ENCODE measurements around the gene RGS14. TPM values are rescaled to one million over a fixed set of nuclear protein-coding genes. Genes with fewer than 3 reads are reported as not detected.

RGS14 gene
- total RNA-seq, 1 donor from 2014 or later = 12.8 TPM

- DNase-seq (ENCODE audit: extremely low read depth, low read depth, low spot score) = no peak
Measured at GRCh38 chr5:177362610-177363507, 5.1 kb downstream of the RGS14 start.

DNA sequence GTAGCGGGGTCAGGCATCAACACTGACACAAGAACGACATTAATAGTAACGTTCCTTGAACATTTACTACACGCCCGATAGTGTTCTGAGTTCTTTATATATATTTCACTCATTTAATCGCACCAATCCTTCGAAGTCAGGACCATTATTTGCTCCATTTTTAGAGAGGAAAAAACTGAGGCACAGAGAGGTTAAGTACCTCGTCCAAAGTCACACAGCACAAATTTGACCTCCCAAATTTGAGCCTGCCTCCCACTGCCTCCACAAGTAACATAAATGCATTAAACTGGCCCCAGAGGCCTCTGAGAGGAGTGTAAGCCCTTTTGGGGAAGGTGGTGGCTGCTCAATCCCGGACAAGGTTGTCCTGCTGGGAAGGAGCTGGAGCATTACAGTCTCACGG, 5.8 kb downstream of the RGS14 start:
- DNase-seq (ENCODE audit: extremely low read depth, low read depth, low spot score) = no peak

GRCh38 chr5:177364159-177364962, 6.6 kb downstream of the RGS14 start:
- DNase-seq (ENCODE audit: extremely low read depth, low read depth, low spot score) = no peak

DNA sequence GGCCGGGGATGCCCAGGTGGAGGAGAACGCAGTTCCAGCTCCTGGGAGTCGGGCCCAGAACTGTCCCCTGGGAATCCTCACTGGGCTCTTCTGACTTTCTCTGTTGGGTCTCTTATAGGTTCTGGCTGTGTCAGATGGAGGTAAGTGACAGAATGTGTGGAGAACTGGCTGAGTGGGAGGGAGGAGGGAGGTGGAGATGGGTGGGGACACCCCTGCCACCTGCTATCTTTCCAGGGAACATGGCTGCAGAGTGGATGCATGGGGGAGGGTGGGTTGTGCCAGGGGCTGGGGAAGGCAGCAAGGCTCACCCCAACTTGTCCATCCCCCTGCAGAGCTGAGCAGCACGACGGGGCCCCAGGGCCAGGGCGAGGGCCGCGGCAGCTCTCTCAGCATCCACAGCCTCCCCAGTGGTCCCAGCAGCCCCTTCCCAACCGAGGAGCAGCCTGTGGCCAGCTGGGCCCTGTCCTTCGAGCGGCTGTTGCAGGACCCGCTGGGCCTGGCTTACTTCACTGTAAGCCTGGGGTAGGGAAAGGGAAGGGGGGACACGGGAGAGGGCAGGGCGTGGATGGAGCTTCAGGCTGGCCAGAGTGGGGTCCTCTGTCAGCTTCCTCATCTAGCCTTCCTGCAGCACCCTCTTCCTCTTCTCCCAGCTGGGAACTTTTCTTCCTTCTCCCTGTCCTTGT, 8.3 kb downstream of the RGS14 start:
- DNase-seq (ENCODE audit: extremely low read depth, low read depth, low spot score) = no peak

- DNase-seq (ENCODE audit: extremely low read depth, low read depth, low spot score) = no peak
Measured at GRCh38 chr5:177366528-177367322, 9.0 kb downstream of the RGS14 start.

GRCh38 chr5:177367323-177367848, 9.7 kb downstream of the RGS14 start:
- DNase-seq (ENCODE audit: extremely low read depth, low read depth, low spot score) = no peak

- no peak for DNase-seq (ENCODE audit: extremely low read depth, low read depth, low spot score)
Measured at GRCh38 chr5:177367981-177368868, 10.5 kb downstream of the RGS14 start.

DNA sequence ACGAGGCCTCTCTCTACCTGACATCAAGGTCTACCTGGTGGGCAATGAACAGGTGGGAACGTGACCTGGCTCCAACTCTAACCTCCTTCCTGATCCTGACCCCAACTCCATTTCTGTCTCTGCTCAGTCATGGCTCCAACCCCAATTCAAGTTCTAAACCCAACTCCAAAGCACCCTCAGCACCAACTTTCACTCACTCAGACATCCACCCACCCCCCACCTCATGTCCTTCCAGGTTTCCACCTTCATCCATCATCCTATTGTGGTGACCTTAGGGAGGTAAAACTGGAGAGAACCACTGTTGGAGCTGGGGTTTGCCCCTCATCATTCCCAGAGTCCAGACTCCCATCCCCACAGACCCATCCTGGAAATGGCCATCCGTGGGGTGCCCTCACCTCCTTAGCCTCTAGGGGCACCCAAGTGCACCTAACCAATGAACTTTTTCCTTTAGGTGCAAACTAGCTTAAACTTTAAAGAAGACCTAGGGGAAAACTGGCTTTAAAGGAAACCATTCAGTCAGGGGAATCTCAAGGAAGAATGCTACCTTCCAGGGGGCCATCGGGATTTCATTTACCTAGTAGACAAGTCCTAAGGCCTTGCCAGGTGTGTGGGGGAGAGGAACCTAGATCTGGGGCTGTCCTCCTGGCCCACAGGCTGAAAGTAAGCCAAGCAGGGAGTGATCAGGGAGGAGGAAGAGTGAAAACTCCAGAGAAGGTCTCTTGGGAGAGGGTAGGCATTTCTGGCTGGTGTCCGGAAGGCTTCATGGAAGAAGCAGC, 11.3 kb downstream of the RGS14 start:
- no peak for DNase-seq (ENCODE audit: extremely low read depth, low read depth, low spot score)

DNA sequence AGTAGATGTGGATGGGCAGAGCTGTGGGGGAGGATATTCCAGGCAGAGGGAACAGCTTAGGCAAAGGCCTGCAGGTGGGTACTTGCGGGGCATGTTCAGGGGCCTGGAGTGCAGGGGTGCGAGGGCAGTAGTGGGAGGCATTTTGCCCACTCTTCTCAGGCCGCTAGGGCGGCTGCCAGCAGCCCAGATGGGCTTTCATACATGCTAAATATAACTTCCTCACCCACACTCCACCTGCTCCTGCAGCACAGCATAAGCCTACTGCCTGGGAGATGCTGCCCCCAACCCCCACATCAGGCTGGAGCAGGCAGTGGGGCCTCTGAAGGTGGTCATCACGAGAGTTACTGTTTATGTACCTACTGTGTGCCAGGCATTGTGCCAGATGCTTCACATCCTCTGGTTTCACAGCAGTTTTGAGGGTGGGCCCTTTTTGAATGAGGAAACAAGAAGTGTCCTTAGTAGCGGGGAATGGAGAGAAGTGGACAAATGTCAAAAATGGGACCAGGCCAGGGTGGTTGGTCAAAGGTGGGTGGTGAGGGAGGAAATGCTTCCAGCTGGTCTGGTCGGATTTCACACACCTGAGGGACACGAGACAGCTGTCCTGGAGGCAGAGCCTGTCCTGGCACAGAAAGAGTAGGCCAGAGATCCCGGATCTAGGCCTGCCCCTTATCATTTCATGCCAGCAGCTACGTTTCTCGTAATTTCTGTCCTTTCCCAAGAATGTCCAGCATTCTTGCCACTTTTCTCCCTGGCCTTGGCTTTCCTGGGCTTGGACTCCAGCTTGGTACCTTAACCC, 12.1 kb downstream of the RGS14 start:
- no peak for DNase-seq (ENCODE audit: extremely low read depth, low read depth, low spot score)

GRCh38 chr5:177370488-177371119, 12.9 kb downstream of the RGS14 start:
- DNase-seq (ENCODE audit: extremely low read depth, low read depth, low spot score) = no peak

- no peak for DNase-seq (ENCODE audit: extremely low read depth, low read depth, low spot score)
Measured at GRCh38 chr5:177371120-177372033, 13.7 kb downstream of the RGS14 start.

DNA sequence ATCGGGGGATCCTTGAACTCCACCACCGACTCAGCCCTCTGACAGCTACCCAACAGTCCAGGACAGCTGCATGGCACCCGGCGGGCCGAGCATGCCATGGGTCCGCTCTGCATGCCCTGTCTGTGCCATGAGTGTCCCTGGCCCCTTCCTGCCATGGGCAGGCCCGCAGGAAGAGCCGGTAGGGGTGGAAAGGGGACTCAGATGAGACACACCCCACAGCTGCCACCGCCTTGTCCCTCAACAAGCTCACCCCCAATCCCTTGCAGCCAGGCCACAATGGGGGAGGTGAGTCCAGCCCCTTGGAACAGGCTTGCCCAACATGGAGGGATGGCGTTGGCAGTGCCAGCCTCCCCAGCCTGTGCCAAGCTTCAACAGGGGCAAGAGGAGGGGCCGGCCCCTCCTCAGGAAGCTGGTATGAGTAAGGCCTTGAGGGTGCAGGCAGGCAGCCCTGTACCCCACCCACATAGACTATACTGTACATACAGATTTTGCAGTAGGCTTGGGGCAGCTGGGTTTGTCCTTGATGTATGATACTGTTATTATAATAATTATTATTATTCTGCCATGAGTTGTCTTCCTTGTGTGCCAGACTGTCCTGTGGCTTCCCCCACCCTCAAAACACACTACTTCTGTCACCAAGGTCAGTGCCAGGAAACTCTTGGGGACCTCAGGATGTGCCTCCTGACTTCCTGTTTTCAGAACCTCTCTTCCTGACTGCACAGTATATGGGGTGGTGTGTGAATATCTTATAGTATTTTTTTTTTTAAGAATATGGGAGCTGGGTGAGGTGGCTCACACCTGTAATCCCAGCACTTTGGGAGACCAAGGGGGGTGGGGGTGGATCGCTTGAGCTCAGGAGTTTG, 14.5 kb downstream of the RGS14 start:
- DNase-seq (ENCODE audit: extremely low read depth, low read depth, low spot score) = no peak

GRCh38 chr5:177372910-177373309, 15.2 kb downstream of the RGS14 start:
- DNase-seq (ENCODE audit: extremely low read depth, low read depth, low spot score) = no peak

DNA sequence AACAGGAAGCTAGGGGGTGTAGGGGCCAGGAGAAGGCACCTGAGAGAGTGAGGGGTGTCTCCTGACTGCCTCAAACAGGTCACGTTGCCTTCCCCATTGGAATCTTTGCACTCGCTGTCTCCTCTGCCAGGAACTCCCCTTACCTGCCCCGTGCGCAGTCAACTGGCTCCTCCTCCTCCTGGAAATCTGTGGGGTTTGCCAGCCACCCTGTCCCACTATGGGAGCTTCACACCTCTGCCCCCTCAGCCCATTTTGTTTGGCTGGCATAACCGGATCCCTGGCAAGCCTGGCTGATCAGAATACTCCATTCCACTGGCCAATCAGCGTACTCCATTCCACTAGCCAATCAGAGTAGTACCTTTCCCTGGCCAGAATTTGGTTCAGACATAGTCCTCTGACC, 16.1 kb downstream of the RGS14 start:
- DNase-seq (ENCODE audit: extremely low read depth, low read depth, low spot score) = no peak

GRCh38 chr5:177374211-177374610, 16.5 kb downstream of the RGS14 start:
- no peak for DNase-seq (ENCODE audit: extremely low read depth, low read depth, low spot score)
